Caki2 (cell line): ENCODE measurements around the gene HLX. TPM values are rescaled to one million over a fixed set of nuclear protein-coding genes. Genes with fewer than 3 reads are reported as not detected.

Experiments used
- total RNA-seq: library from RNA; depleted of rRNA; stranded (reverse); fragments of >200 nt; shearing (Covaris generic); gene quantifications from 2 replicates; pipeline ENCODE4 v1.2.3, GENCODE V29; 2014; ENCODE audit warnings: low replicate concordance; rRNA removed

Gene HLX
- total RNA-seq, 1 experiment from 2014 or later = 5.0 TPM

Other genes with a start within 250 kb of the HLX start
- 11.2 and 22.0 TPM in 2 replicates for gene C1orf115, start 189.1 kb upstream of the HLX start, total RNA-seq
- gene MTARC2, start 131.1 kb upstream of the HLX start, total RNA-seq = 8.7 and 24.4 TPM in 2 replicates
- 5.2 TPM in 2 replicates for gene MTARC1, start 92.5 kb upstream of the HLX start, total RNA-seq